GM12878 (cell line): ENCODE results near the gene LYL1. TPM values are rescaled to one million over a fixed set of nuclear protein-coding genes. Genes with fewer than 3 reads are reported as not detected.

ENCODE experiments used
- BCL3 ChIP-seq: IDR thresholded peaks from 2 replicates; pipeline ENCODE4 v1.6.1; 2011; ENCODE audit warnings: borderline replicate concordance, low read depth, mild to moderate bottlenecking, moderate library complexity, low read length; ENCODE audit not compliant: insufficient read depth, poor library complexity, severe bottlenecking
- BHLHE40 ChIP-seq, 2 experiments: fragments of 450-650 bp in 1 of 2; IDR thresholded peaks; 2 replicates each; pipeline ENCODE4 v1.6.1; 2011 to 2017; ENCODE audit warnings: low read depth in 2 of 2, borderline replicate concordance in 1 of 2, improper control_type of control experiment in 1 of 2, low read length in 1 of 2, mild to moderate bottlenecking in 1 of 2
- CBFB ChIP-seq: IDR thresholded peaks from 2 replicates; pipeline ENCODE4 v1.6.1; 2016; ENCODE audit warnings: antibody characterized with exemption, low read depth
- CREB1 ChIP-seq: IDR thresholded peaks from 2 replicates; pipeline ENCODE4 v1.6.1; 2012; ENCODE audit warnings: low read depth, mild to moderate bottlenecking, inconsistent platforms
- GATAD2B ChIP-seq: fragments of 450-650 bp; conservative IDR thresholded peaks from 2 replicates; pipeline ENCODE4 v1.6.1; 2017; ENCODE audit warnings: low read depth, mild to moderate bottlenecking, moderate library complexity
- HDGF ChIP-seq: fragments of 450-650 bp; IDR thresholded peaks from 2 replicates; pipeline ENCODE4 v1.6.1; 2016; ENCODE audit warnings: antibody characterized with exemption
- JUNB ChIP-seq: IDR thresholded peaks from 2 replicates; pipeline ENCODE4 v1.6.1; 2016; ENCODE audit warnings: antibody characterized with exemption, mild to moderate bottlenecking
- KAT2A ChIP-seq: conservative IDR thresholded peaks from 2 replicates; pipeline ENCODE4 v1.6.1; 2011; ENCODE audit warnings: low read depth, low read length; ENCODE audit not compliant: control insufficient read depth
- KDM1A ChIP-seq: fragments of 200-600 bp; sonication (generic); IDR thresholded peaks from 2 replicates; pipeline ENCODE4 v1.6.1; 2016; ENCODE audit warnings: borderline replicate concordance
- KLF5 ChIP-seq: fragments of 450-650 bp; IDR thresholded peaks from 2 replicates; pipeline ENCODE4 v1.6.1; 2014; ENCODE audit warnings: mild to moderate bottlenecking; ENCODE audit not compliant: partially characterized antibody
- MEF2A ChIP-seq: IDR thresholded peaks from 2 replicates; pipeline ENCODE4 v1.6.1; 2011; ENCODE audit warnings: low read depth, mild to moderate bottlenecking, low read length, moderate library complexity; ENCODE audit not compliant: insufficient read depth
- MEF2B ChIP-seq: fragments of 450-650 bp; IDR thresholded peaks from 2 replicates; pipeline ENCODE4 v1.6.1; 2018; ENCODE audit warnings: mild to moderate bottlenecking, moderate library complexity; ENCODE audit not compliant: partially characterized antibody, poor library complexity, severe bottlenecking
- MXI1 ChIP-seq: fragments of 150-350 bp; IDR thresholded peaks from 2 replicates; pipeline ENCODE4 v1.6.1; 2011; ENCODE audit warnings: low read depth, mild to moderate bottlenecking, inconsistent platforms, low read length, improper control_type of control experiment
- NFXL1 ChIP-seq: fragments of 450-650 bp; IDR thresholded peaks from 2 replicates; pipeline ENCODE4 v1.6.1; 2017; ENCODE audit warnings: antibody characterized with exemption, mild to moderate bottlenecking, borderline replicate concordance
- NRF1 ChIP-seq: conservative IDR thresholded peaks from 2 replicates; pipeline ENCODE4 v1.6.1; 2011; ENCODE audit warnings: mild to moderate bottlenecking, low read depth, low read length, improper control_type of control experiment
- PAX5 ChIP-seq: IDR thresholded peaks from 2 replicates; pipeline ENCODE4 v1.6.1; 2011; ENCODE audit warnings: low read depth, low read length, borderline replicate concordance
- POLR2A ChIP-seq: IDR thresholded peaks from 2 replicates; pipeline ENCODE4 v1.6.1; 2011; ENCODE audit warnings: low read depth, mild to moderate bottlenecking, low read length
- POLR2AphosphoS2 ChIP-seq: IDR thresholded peaks from 2 replicates; pipeline ENCODE4 v1.6.1; 2011; ENCODE audit warnings: low read depth, mild to moderate bottlenecking, low read length, improper control_type of control experiment, moderate library complexity
- RAD21 ChIP-seq: IDR thresholded peaks from 2 replicates; pipeline ENCODE4 v1.6.1; 2011; ENCODE audit warnings: mild to moderate bottlenecking, low read depth, low read length, moderate library complexity; ENCODE audit not compliant: insufficient read depth
- RB1 ChIP-seq: fragments of 450-650 bp; formaldehyde crosslinking; IDR thresholded peaks from 2 replicates; pipeline ENCODE4 v1.6.1; 2017; ENCODE audit warnings: mild to moderate bottlenecking, borderline replicate concordance
- REST ChIP-seq: IDR thresholded peaks from 2 replicates; pipeline ENCODE4 v1.6.1; 2012; ENCODE audit warnings: mild to moderate bottlenecking, low read depth, low read length
- RUNX3 ChIP-seq: IDR thresholded peaks from 2 replicates; pipeline ENCODE4 v1.6.1; 2012; ENCODE audit warnings: low read length, inconsistent platforms
- SREBF1 ChIP-seq: IDR thresholded peaks from 2 replicates; pipeline ENCODE4 v1.6.1; 2012; ENCODE audit warnings: mild to moderate bottlenecking, low read length
- SREBF2 ChIP-seq: IDR thresholded peaks from 2 replicates; pipeline ENCODE4 v1.6.1; 2012; ENCODE audit warnings: mild to moderate bottlenecking, low read length
- ZBED1 ChIP-seq: IDR thresholded peaks from 2 replicates; pipeline ENCODE4 v1.6.1; 2016; ENCODE audit warnings: borderline replicate concordance
- polyA plus RNA-seq, 11 experiments: library from polyadenylated mRNA; depleted of rRNA in 4 of 11; unstranded in 6 of 11; stranded (reverse) in 5 of 11; fragments of >200 nt; fragmentation: Nextera tagmentation in 4 of 11; fragmentation: Illumina TruSeq in 1 of 11; extraction: Ambion mirVana in 4 of 11; extraction: Trizol in 1 of 11; gene quantifications; 1 replicate in 1 of 11; 2 replicates in 10 of 11; pipeline versions ENCODE4 v1.2.1 to v1.2.3, GENCODE V29; 2011 to 2016; ENCODE audit warnings: inconsistent platforms in 2 of 11, missing spikeins in 2 of 11, low read depth in 1 of 11
- total RNA-seq, 4 experiments: library from RNA; depleted of rRNA in 3 of 4; stranded (reverse); fragments of >200 nt in 3 of 4; fragmentation: Illumina TruSeq in 1 of 4; extraction: Trizol in 1 of 4; gene quantifications; 2 replicates each; pipeline versions ENCODE4 v1.2.1 to v1.2.3, GENCODE V29; 2013 to 2021
- TF ChIP-seq, protein P1 (sequence below): IDR thresholded peaks from 2 replicates; pipeline ENCODE4 v1.6.1; 2012; ENCODE audit warnings: low read depth, low read length, improper control_type of control experiment

LYL1 gene
- total and polyA plus RNA-seq, 10 of the 15 experiments (the other 5 are each of a cell fraction or from before 2014, with no cell fraction given): 0.10 to 34.8 (median 4.4) TPM

DNA sequence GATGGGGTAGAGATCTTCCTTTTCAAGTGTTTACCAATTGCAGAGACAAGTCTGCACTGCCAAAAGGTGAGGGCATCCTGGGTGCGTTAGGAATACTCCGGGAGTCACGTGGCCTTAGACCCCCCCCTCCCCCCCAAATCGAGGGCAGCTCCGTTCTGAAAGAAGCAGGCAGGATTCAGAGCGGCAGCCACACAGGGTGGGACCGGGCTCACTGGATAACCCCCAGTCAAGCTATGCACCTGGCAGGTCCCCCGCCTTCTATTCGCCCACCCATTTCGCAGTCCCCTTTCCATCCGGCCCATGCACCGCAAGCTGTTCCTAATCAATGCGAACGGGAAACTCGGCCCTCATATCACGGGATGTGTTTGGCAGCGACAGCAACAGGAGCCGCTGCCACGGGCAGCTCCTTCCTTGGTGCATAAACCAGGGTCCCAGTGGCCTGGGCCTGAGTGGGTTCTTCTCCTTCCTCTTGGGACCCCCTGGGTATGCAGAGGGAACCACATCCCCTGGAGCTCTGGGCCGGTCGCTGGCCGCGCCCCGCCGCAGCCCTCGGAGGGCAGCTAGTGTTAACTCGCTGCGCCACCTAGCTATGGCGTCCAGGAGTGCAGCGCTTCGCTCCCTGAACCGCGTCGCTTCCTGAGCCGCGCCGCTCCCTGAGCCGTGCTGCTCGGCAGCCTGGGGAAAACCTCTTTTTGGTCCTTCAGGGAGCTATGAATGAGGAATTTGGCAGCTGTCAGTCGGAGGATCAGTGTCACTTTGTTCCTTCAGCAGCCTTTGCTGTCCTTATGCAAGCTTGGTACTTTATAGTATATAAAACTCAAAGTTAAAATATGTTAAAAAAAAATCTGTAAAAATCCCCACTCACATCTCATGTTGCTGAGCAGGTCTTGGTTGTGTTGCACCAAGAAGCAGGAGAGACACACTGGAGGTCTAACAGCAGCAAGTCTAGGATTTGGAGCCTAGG, 41.4 kb downstream of the LYL1 start (continued):
- TF ChIP-seq REST: no peak
- no peak for TF ChIP-seq KLF5
- peak; percentile 80 for TF ChIP-seq RAD21
- no peak for TF ChIP-seq MEF2A
- TF ChIP-seq CBFB: no peak
- TF ChIP-seq GATAD2B: 0 out of 2 replicates have a peak, but pooled peaks have one; percentile 28
- no peak for TF ChIP-seq CREB1
- no peak for TF ChIP-seq RUNX3
- TF ChIP-seq PAX5: peak; percentile 54; the same call in 1 of the 2 replicates
- TF ChIP-seq POLR2A: no peak
- TF ChIP-seq SREBF2: no peak
- TF ChIP-seq ZBED1: no peak
- no peak for TF ChIP-seq HDGF
- no peak for TF ChIP-seq NFXL1
- TF ChIP-seq RB1: 0 out of 2 replicates have a peak, but pooled peaks have one; percentile 31
- TF ChIP-seq POLR2AphosphoS2: no peak
- no peak for TF ChIP-seq BCL3
- no peak for TF ChIP-seq KDM1A
- no peak for TF ChIP-seq NRF1
- TF ChIP-seq MXI1: no peak
- no peak for TF ChIP-seq SREBF1
- no peak for TF ChIP-seq KAT2A
- no peak for TF ChIP-seq JUNB
- TF ChIP-seq MEF2B: no peak
- TF ChIP-seq, protein P1, sequence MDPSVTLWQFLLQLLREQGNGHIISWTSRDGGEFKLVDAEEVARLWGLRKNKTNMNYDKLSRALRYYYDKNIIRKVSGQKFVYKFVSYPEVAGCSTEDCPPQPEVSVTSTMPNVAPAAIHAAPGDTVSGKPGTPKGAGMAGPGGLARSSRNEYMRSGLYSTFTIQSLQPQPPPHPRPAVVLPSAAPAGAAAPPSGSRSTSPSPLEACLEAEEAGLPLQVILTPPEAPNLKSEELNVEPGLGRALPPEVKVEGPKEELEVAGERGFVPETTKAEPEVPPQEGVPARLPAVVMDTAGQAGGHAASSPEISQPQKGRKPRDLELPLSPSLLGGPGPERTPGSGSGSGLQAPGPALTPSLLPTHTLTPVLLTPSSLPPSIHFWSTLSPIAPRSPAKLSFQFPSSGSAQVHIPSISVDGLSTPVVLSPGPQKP: 0 out of 2 replicates have a peak, but pooled peaks have one; percentile 31
- TF ChIP-seq BHLHE40 (IDR thresholded peaks at IDR 0.05; ENCODE audit: borderline replicate concordance in 1 of 2, low read depth in 2 of 2, low read length in 1 of 2): 0 out of 4 replicates have a peak, but pooled peaks of 1 of the 2 experiments have one; percentile 26
